Measurements from ENCODE around the gene CLCN3.
"Not testable (repeated sequence)": the region's sequence is repeated elsewhere in the genome, so short reads cannot be mapped to it uniquely, and the experiment has no call there.

The CLCN3 gene

DNA sequence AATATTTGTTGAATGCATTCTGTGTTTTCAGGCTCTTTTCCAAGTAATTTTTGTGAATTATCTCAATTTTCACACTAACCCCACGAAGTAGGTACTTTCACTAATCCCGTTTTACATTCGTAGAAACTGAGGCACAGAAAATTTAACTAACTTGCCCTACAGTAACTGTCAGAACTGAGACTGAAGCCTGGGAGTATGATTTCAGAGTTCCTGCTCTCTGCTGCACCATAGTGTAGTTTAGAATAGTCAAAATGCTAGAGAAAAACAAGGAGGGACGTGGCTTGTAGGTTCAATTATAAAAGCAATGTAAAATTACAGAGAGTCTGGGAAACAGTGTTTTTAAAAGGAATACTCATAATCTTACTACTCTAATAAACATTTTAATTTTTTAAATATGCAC is 2.2 kb downstream of the CLCN3 start:
- POLR2A ChIA-PET (ENCODE audit: low non-redundant PET): no interaction called here
- CTCF ChIA-PET: no interaction called here
- H3K27ac ChIP-seq: no peak overlapping the region
- TF ChIP-seq, protein P1, sequence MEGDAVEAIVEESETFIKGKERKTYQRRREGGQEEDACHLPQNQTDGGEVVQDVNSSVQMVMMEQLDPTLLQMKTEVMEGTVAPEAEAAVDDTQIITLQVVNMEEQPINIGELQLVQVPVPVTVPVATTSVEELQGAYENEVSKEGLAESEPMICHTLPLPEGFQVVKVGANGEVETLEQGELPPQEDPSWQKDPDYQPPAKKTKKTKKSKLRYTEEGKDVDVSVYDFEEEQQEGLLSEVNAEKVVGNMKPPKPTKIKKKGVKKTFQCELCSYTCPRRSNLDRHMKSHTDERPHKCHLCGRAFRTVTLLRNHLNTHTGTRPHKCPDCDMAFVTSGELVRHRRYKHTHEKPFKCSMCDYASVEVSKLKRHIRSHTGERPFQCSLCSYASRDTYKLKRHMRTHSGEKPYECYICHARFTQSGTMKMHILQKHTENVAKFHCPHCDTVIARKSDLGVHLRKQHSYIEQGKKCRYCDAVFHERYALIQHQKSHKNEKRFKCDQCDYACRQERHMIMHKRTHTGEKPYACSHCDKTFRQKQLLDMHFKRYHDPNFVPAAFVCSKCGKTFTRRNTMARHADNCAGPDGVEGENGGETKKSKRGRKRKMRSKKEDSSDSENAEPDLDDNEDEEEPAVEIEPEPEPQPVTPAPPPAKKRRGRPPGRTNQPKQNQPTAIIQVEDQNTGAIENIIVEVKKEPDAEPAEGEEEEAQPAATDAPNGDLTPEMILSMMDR (conservative IDR thresholded peaks at IDR 0.05; ENCODE audit: low read depth): no peak
- no peak for DNase-seq (ENCODE audit: low spot score)

DNA sequence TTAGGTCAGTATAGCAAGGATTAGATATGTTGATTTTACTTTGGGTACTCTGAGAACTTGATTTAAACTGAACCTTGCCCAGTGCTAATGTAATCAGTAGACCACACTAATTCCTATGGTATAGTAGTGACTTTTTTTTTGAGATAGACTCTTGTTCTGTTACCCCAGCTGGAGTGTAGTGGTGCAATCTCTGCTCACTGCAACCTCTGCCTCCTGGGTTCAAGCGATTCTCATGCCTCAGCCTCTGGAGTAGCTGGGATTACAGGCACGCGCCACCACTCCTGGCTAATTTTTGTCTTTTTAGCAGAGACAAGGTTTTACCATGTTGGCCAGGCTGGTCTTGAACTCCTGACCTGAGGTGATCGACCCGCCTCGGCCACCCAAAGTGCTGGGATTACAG is 3.6 kb downstream of the CLCN3 start:
- CTCF ChIA-PET: interaction anchor here (0.8 kb wide), 1 partner anchor 614 kb away, joined by 4 read pairs; the partner anchor contains the start of gene CBR4
- DNase-seq (ENCODE audit: low spot score); POLR2A ChIA-PET (ENCODE audit: low non-redundant PET); H3K27ac ChIP-seq: not testable (repeated sequence)

DNA sequence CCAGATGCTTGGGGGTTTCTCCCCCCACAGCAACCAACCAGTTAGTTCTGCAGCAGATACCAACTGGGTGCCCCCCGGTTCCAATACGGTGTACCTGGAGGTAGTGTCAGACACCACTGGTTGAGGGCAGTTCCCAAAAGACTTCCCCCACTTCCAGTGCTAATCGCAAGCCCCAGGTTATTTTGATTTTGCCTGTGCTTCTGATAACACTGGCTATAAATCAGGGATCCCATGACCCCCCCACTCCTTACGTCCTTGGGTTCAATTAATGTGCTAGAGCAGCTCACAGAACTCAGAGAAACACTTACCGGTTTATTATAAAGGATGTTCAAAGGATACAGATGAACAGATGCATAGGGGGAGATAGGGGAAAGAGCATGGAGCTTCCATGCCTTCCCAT is 5.5 kb downstream of the CLCN3 start:
- no peak overlapping the region for H3K27ac ChIP-seq
- CTCF ChIA-PET: no interaction called here
- POLR2A ChIA-PET (ENCODE audit: low non-redundant PET): no interaction called here
- TF ChIP-seq, protein P1 (conservative IDR thresholded peaks at IDR 0.05; ENCODE audit: low read depth): no peak
- no peak for DNase-seq (ENCODE audit: low spot score)

DNA sequence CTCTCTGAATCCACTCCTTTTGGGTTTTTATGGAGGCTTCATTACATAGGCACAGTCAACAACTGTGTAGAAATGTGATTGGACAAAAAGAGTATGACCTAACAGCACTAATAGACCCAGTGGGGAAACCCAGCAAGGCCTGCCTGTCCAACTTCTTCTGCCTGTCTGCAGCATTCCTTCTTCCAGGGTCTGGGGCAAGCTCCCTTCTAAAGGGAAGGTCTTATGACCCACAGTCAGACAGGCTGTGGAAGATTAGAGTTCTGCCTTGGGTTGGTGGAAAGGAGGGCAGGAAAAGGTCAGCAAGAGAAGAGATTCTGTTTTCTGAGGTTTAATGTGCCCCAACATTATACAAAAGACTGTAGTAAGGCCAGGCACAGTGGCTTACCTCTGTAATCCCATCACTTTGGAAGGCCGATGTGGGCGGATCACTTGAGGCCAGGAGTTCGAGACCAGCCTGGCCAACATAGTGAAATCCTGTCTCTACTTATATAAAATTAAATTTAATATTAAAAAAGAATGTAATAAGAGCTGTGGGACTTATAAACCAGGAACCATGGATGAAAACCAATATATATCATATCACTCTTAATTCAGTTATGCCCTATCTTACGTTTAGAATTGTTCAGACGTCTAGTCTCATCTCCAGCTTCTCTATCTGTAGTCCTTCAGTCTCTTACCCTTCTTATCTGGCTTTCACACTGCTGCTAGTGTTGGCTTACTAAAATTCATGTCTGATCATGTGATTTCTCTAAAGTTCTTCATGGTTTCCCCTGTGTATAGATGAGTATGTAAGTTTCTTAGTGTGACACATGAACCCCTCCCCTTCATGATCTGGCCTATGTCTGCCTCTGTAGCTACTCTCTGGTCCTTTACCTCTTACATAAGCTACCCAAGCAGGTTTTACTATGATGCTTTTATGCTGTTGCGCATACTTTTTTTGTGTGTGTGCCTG is 6.2 kb downstream of the CLCN3 start:
- TF ChIP-seq, protein P1 (conservative IDR thresholded peaks at IDR 0.05; ENCODE audit: low read depth): no peak
- DNase-seq (ENCODE audit: low spot score): no peak
- H3K27ac ChIP-seq: no peak overlapping the region
- CTCF ChIA-PET: no interaction called here
- POLR2A ChIA-PET (ENCODE audit: low non-redundant PET): no interaction called here

DNA sequence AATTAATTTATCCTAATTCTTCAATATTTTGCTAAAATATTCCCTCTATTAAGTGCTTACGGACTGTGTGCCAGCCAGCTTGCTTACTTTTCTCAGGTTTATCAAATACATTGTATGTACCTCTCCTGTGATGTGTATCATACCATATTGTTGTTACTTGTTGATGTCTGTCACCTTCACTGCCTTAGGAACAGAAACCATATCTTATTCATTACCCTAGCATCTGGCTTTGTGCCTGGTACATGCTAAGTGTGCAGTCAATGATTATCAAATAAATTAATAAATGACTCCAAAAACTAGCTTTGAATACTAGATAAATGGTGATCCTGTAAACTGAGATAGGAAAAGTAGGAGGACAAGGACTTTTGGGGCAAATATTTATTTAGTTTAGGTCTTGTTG is 6.9 kb downstream of the CLCN3 start:
- no peak overlapping the region for H3K27ac ChIP-seq
- CTCF ChIA-PET: no interaction called here
- no peak for DNase-seq (ENCODE audit: low spot score)
- TF ChIP-seq, protein P1 (conservative IDR thresholded peaks at IDR 0.05; ENCODE audit: low read depth): no peak
- POLR2A ChIA-PET (ENCODE audit: low non-redundant PET): no interaction called here

DNA sequence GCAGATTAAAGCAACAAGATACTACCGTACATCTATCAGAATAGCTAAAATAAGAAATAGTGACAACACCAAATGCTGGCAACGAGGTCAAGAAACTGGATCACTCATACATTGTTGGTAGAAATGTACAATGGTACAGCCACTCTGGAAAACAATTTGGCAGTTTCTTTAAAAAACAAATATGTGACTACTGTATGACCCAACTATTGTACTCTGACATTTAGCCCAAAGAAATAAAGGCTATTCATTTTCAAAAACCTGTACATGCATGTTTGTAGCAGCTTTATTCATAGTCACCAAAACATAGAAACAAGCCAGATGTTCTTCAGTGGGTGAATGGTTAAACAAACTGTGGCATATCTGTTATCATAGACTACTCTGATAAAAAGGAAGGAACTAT is 8.2 kb downstream of the CLCN3 start:
- CTCF ChIA-PET: no interaction called here
- H3K27ac ChIP-seq: no peak overlapping the region
- TF ChIP-seq, protein P1 (conservative IDR thresholded peaks at IDR 0.05; ENCODE audit: low read depth): no peak
- no peak for DNase-seq (ENCODE audit: low spot score)
- POLR2A ChIA-PET (ENCODE audit: low non-redundant PET): no interaction called here

DNA sequence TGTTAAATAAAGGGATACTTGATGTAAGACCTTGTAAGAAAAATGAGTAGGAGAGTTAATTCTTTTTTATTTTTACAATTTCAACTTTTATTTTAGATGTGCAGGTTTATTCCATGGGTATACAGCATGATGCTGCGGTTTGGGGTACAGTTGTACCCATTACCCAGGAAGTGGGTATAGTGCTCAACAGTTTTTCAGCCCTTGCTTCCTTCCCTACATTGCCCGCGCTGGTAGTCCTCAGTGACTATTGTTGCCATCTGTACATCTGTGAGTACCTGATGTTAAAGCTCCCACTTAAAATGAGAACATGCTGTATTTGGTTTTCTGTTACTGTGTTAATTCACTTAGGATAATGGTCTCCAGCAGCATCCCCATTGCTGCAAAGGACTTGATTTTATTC is 9.7 kb downstream of the CLCN3 start:
- TF ChIP-seq, protein P1 (conservative IDR thresholded peaks at IDR 0.05; ENCODE audit: low read depth): no peak
- POLR2A ChIA-PET (ENCODE audit: low non-redundant PET): no interaction called here
- DNase-seq (ENCODE audit: low spot score): no peak
- no peak overlapping the region for H3K27ac ChIP-seq
- CTCF ChIA-PET: no interaction called here

All from RWPE1 (cell line).